Keratinocyte (primary cell): ENCODE measurements around the gene BMP8B. TPM values are rescaled to one million over a fixed set of nuclear protein-coding genes. Genes with fewer than 3 reads are reported as not detected.

ENCODE experiments used
- DNase-seq: peaks from one replicate; pipeline ENCODE4 v3.0.0-alpha.2; 2011; ENCODE audit warnings: low read depth, missing footprints, low spot score
- FAIRE-seq: peaks from 2 replicates; lab custom pipeline; 2011; peaks lifted over from hg19 to GRCh38; lab: Jason Lieb, UNC
- H2AFZ ChIP-seq: 2 replicates; pipeline ENCODE4 v1.6.0; 2012; ENCODE audit warnings: low read length, control low read depth, inconsistent platforms; ENCODE audit not compliant: control insufficient read depth
- H3K27ac ChIP-seq: 2 replicates; pipeline ENCODE4 v1.5.1; 2011; ENCODE audit warnings: low read length; ENCODE audit not compliant: control insufficient read depth, insufficient read depth
- H3K27me3 ChIP-seq: 3 replicates; pipeline ENCODE4 v1.6.0; 2011; ENCODE audit warnings: low read length; ENCODE audit not compliant: control insufficient read depth, insufficient read depth; ENCODE audit errors: extremely low read depth
- H3K36me3 ChIP-seq, 2 experiments: 2 replicates in 1 of 2; 3 replicates in 1 of 2; pipeline ENCODE4 v1.5.1; 2011; ENCODE audit warnings: low read length in 2 of 2, mild to moderate bottlenecking in 1 of 2; ENCODE audit not compliant: control insufficient read depth in 2 of 2, insufficient read depth in 2 of 2; ENCODE audit errors: extremely low read depth in 1 of 2
- H3K4me1 ChIP-seq: 3 replicates; pipeline ENCODE4 v1.5.1; 2011; ENCODE audit warnings: low read length; ENCODE audit not compliant: control insufficient read depth, insufficient read depth; ENCODE audit errors: extremely low read depth
- H3K4me2 ChIP-seq: 3 replicates; pipeline ENCODE4 v1.6.0; 2011; ENCODE audit warnings: low read depth, low read length; ENCODE audit not compliant: control insufficient read depth, insufficient read depth; ENCODE audit errors: extremely low read depth
- H3K4me3 ChIP-seq, 3 experiments: fragments of 200-600 bp in 1 of 3; sonication (generic) in 1 of 3; 2 replicates in 2 of 3; 3 replicates in 1 of 3; pipeline ENCODE4 v1.5.1; 2011 to 2016; ENCODE audit warnings: low read length in 3 of 3, mild to moderate bottlenecking in 3 of 3, control low read depth in 2 of 3, inconsistent platforms in 1 of 3, low read depth in 1 of 3, mixed read lengths in 1 of 3, mixed run types in 1 of 3, moderate library complexity in 1 of 3; ENCODE audit not compliant: control insufficient read depth in 2 of 3, insufficient read depth in 2 of 3; ENCODE audit errors: extremely low read depth in 1 of 3
- H3K79me2 ChIP-seq: 2 replicates; pipeline ENCODE4 v1.6.0; 2012; ENCODE audit warnings: low read length; ENCODE audit not compliant: control insufficient read depth, insufficient read depth
- H3K9ac ChIP-seq: 3 replicates; pipeline ENCODE4 v1.6.0; 2011; ENCODE audit warnings: low read length; ENCODE audit not compliant: control insufficient read depth, insufficient read depth; ENCODE audit errors: extremely low read depth
- H3K9me1 ChIP-seq: 3 replicates; pipeline ENCODE4 v1.6.0; 2011; ENCODE audit warnings: low read length; ENCODE audit not compliant: control insufficient read depth, insufficient read depth; ENCODE audit errors: extremely low read depth
- H3K9me3 ChIP-seq: 2 replicates; pipeline ENCODE4 v1.5.1; 2012; ENCODE audit warnings: low read depth, low read length; ENCODE audit not compliant: control insufficient read depth
- H4K20me1 ChIP-seq: 3 replicates; pipeline ENCODE4 v1.6.0; 2011; ENCODE audit warnings: low read length; ENCODE audit not compliant: control insufficient read depth, insufficient read depth; ENCODE audit errors: extremely low read depth
- EZH2 ChIP-seq: IDR thresholded peaks from one replicate; pipeline ENCODE4 v1.6.1; 2012; ENCODE audit warnings: inconsistent platforms, mild to moderate bottlenecking, low read length, moderate library complexity
- dilution Hi-C: fragments of 300-500 bp; cut with MboI; formaldehyde crosslinking; loops from one replicate; pipeline ENCODE4 v1.7.0; 2020; ENCODE audit warnings: low sequenced_read_pairs; ENCODE audit not compliant: extremely low pct_ligation_motif_present
- polyA plus RNA-seq, 5 experiments: library from polyadenylated mRNA; depleted of rRNA in 3 of 5; stranded (reverse) in 3 of 5; stranded (forward) in 1 of 5; unstranded in 1 of 5; fragments of >200 nt; gene quantifications; 1 replicate in 1 of 5; 2 replicates in 3 of 5; 3 replicates in 1 of 5; pipeline versions ENCODE4 v1.2.1 to v1.2.3, GENCODE V29; 2011 to 2012; ENCODE audit warnings: missing spikeins in 2 of 5, low read depth in 1 of 5, low replicate concordance in 1 of 5
- TF ChIP-seq, protein P1 (sequence below), 3 experiments: IDR thresholded peaks in 1 of 3; conservative IDR thresholded peaks in 1 of 3; optimal IDR thresholded peaks in 1 of 3; 2 replicates in 2 of 3; 3 replicates in 1 of 3; pipeline versions ENCODE3 to v1.5.1; 2011; ENCODE audit warnings: low read length in 3 of 3, mild to moderate bottlenecking in 3 of 3, moderate library complexity in 2 of 3, control low read depth in 1 of 3, inconsistent platforms in 1 of 3; ENCODE audit not compliant: insufficient read depth in 2 of 3; ENCODE audit errors: extremely low read depth in 1 of 3

Gene BMP8B
- polyA plus RNA-seq, 1 donor (not counting 4 experiments of a cell fraction or from before 2014, with no cell fraction given) = 0.04 TPM

DNA sequence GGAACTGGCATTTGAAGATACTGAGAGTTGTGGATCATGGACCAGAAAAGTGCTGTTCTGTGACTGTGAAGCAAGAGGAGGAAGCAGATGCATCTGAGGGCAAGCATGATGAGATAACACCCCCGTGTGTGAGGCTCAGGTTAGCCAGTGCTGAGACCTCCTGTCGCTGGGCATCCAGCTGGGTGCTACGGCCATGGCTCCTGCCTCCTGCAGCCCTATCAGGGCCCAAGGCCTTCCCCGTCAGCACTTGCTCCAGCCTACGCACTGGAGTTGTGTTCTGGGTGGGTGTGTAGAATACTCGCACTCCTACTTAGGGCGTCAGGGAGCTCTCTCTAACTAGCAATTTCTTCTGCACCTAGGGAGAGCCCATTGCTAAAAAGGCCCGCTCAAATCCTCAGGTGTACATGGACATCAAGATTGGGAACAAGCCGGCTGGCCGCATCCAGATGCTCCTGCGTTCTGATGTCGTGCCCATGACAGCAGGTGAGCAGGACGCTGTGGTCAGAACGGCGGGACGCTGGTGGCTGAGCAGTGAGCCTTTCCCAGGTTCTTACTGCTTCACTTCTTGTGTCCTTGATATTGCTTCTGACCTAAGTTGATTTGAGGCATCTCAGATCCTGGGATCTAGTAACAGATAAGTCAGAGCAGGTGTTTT lies 43.5 kb downstream of the BMP8B start:
- no peaks in the 10 kb centered on the region for H3K9me1 ChIP-seq
- H3K9ac ChIP-seq = no peak overlapping the region
- TF ChIP-seq EZH2 = no peak
- H4K20me1 ChIP-seq = no peaks in the 10 kb centered on the region
- FAIRE-seq (no peak), DNase-seq (no peak)
- H3K4me2 ChIP-seq = no peak overlapping the region
- no peak overlapping the region for H2AFZ ChIP-seq
- dilution Hi-C loops = no loop called here
- no peak overlapping the region for H3K4me3 ChIP-seq
- H3K27me3 ChIP-seq = no peaks in the 10 kb centered on the region
- H3K9me3 ChIP-seq = no peaks in the 10 kb centered on the region
- H3K27ac ChIP-seq = no peak overlapping the region
- H3K79me2 ChIP-seq = peaks cover 5% of the 10 kb centered on the region
- peaks cover 39 to 49% of the 10 kb centered on the region in 2 experiments for H3K36me3 ChIP-seq
- peaks cover 11% of the 10 kb centered on the region for H3K4me1 ChIP-seq

- peaks cover 19% of the 10 kb centered on the region for H3K79me2 ChIP-seq
- H3K4me2 ChIP-seq = peak within 1 kb of the TSS; percentile 96
- peak within 1 kb of the TSS; percentile 99 for H2AFZ ChIP-seq
- peaks cover 11% of the 10 kb centered on the region in 2 experiments for H3K36me3 ChIP-seq
- peak within 1 kb of the TSS; percentile 94 for H3K9ac ChIP-seq
- no peaks in the 10 kb centered on the region for H3K9me1 ChIP-seq
- peak within 1 kb of the TSS; percentile 87 for H3K27ac ChIP-seq
- H3K27me3 ChIP-seq = peaks cover 3% of the 10 kb centered on the region
- no peaks in the 10 kb centered on the region for H3K9me3 ChIP-seq
- H3K4me3 ChIP-seq = peak within 1 kb of the TSS; percentile 69 to 84 (median 72)
- DNase-seq = peak; percentile 46
- H3K4me1 ChIP-seq = peaks cover 20% of the 10 kb centered on the region
- peak; percentile 75 for FAIRE-seq
- TF ChIP-seq, protein P1, sequence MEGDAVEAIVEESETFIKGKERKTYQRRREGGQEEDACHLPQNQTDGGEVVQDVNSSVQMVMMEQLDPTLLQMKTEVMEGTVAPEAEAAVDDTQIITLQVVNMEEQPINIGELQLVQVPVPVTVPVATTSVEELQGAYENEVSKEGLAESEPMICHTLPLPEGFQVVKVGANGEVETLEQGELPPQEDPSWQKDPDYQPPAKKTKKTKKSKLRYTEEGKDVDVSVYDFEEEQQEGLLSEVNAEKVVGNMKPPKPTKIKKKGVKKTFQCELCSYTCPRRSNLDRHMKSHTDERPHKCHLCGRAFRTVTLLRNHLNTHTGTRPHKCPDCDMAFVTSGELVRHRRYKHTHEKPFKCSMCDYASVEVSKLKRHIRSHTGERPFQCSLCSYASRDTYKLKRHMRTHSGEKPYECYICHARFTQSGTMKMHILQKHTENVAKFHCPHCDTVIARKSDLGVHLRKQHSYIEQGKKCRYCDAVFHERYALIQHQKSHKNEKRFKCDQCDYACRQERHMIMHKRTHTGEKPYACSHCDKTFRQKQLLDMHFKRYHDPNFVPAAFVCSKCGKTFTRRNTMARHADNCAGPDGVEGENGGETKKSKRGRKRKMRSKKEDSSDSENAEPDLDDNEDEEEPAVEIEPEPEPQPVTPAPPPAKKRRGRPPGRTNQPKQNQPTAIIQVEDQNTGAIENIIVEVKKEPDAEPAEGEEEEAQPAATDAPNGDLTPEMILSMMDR (optimal IDR thresholded peaks at IDR 0.05 in 1 of 3, IDR thresholded peaks at IDR 0.05 in 1 of 3, conservative IDR thresholded peaks at IDR 0.05 in 1 of 3; ENCODE audit: extremely low read depth in 1 of 3, insufficient read depth in 2 of 3, low read length in 3 of 3) = no peak
- no peak for TF ChIP-seq EZH2
- H4K20me1 ChIP-seq = no peaks in the 10 kb centered on the region
- dilution Hi-C loops = no loop called here
Observed at GRCh38 chr1:39738622-39739366, 49.9 kb downstream of the BMP8B start, which contains the start of gene PPIE. Gene PPIE, plus strand, starts transcription at chr1:39738882. Its CDS starts 19 bp downstream, at chr1:39738901.
